Fibroblast of gingiva (primary cell): ENCODE results near the gene PIK3R2.
A peak's percentile ranks its signal among the peaks of the same experiment; 100 is the strongest.

Source experiments
- DNase-seq: peaks from one replicate; pipeline ENCODE4 v3.0.0-alpha.2; 2011; ENCODE audit warnings: low read depth

PIK3R2 gene

GRCh38 chr19:18123819-18124218, 29.1 kb upstream of the PIK3R2 start:
- no peak for DNase-seq

GRCh38 chr19:18126097-18126496, 26.9 kb upstream of the PIK3R2 start:
- DNase-seq: no peak

DNA sequence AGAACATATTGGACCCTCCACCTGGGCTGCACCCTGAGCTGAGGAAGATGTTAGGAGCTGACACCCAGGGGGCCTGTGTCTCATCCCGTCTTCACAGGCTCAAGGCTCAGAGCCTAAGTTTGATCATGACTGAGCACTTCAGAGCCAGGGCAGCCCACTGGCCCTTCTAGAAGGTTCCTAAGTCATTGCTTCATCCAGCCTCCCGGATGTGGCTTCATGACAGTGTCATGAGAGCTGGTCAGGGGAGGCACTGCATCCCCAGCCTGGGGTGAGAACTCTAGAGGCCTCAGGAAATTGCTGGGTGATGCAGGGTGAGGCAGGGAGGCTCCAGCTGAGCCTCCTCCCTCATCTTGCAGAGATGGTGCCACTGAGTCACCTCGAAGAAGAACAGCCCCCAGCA, 24.9 kb upstream of the PIK3R2 start:
- no peak for DNase-seq

GRCh38 chr19:18128805-18129204, 24.2 kb upstream of the PIK3R2 start:
- DNase-seq: no peak

GRCh38 chr19:18130523-18131242, 22.3 kb upstream of the PIK3R2 start:
- DNase-seq: no peak

DNA sequence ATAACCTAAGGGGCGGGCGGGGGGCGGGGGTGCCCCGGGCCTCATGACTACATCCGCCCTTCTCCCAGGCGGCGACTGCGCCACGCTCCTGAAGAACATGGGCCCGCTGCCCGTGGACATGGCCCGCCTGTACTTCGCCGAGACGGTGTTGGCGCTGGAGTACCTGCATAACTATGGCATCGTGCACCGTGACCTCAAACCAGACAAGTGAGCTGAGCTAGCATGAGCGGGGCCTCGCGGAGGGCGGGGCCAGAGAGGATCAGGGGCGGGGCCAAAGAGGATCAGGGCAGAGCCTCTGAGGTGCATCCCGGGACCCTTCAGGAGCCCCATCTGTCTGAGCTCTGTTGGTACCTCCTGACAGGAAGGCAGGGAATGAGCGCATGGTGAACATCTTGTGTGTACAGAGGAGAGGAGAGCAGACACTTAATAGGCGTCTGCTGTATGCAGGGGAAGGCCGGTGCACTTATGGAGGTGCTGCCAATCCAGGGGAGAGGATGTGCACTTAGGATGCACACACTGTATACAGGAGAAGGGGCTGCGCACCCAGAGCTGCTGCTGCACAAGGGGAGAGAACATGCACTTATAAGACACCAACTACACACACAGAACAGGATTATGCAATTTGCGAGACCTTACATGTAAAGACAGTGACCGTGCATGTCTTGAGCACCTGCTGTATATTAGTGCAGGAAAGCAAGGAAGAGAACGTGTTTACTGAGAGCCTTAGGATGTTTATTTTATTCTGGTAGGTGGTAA, 20.9 kb upstream of the PIK3R2 start:
- DNase-seq: no peak

GRCh38 chr19:18135712-18136584, 17.0 kb upstream of the PIK3R2 start:
- no peak for DNase-seq

GRCh38 chr19:18137242-18137641, 15.7 kb upstream of the PIK3R2 start:
- no peak for DNase-seq

GRCh38 chr19:18137657-18138339, 15.2 kb upstream of the PIK3R2 start:
- no peak for DNase-seq

GRCh38 chr19:18140473-18140872, 12.5 kb upstream of the PIK3R2 start:
- DNase-seq: no peak

DNA sequence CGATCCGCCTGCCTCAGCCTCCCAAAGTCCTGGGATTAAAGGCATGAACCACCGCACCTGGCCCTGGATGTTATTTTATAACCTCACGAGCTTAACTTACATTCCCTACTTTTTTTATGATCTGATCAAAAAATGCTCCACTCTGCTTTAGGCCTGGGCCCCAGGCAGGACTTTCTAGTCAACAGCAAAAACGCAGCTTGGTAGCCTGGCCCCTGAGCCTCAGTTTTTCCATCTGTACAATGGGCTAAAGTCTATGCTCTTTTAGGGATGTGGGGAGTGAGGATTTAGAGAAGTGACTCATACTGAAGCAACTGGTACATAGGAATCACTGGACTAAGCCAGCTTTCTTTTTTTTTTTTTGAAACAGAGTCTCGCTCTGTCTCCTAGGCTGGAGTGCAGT, 11.9 kb upstream of the PIK3R2 start:
- no peak for DNase-seq

DNA sequence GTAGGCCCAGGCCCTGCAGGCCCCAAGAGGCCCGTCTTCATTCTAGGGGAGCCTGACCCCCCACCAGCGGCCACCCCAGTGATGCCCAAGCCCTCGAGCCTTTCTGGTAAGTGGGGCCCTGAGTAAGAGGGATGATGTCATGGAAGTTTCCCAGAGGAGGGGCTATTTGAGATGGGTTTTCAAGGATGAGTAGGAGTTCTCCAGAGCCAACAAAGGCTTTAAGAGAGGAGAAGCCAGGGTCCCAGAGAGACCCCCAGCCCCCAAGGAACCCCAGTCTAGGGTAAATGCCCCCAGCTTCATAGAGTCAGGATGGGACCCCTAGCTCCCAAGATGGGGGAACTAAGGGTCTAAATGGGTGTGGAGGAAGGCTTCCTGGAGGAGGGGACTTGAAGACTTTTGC, 9.1 kb upstream of the PIK3R2 start:
- DNase-seq: no peak

DNA sequence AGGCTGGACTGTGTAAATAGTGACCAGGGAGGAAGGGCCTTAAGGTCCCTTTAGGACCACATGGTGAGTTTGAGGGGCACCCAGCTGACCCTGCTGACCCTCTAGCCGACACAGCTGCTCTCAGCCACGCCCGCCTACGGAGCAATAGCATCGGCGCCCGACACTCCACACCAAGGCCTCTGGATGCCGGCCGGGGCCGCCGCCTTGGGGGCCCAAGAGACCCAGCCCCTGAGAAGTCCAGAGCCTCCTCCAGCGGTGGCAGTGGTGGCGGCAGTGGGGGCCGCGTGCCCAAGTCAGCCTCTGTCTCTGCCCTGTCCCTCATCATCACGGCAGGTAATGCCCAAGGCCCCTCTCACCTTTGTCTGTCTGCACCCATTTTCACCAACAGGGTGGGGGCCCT, 8.6 kb upstream of the PIK3R2 start:
- no peak for DNase-seq

GRCh38 chr19:18144906-18145305, 8.1 kb upstream of the PIK3R2 start:
- DNase-seq: no peak

- DNase-seq: no peak
These were observed 7.5 kb upstream of the PIK3R2 start for GRCh38 chr19:18145391-18145999.

- no peak for DNase-seq
These were observed 5.6 kb upstream of the PIK3R2 start for GRCh38 chr19:18147396-18147795.

GRCh38 chr19:18149596-18149975, 3.4 kb upstream of the PIK3R2 start:
- DNase-seq: no peak

DNA sequence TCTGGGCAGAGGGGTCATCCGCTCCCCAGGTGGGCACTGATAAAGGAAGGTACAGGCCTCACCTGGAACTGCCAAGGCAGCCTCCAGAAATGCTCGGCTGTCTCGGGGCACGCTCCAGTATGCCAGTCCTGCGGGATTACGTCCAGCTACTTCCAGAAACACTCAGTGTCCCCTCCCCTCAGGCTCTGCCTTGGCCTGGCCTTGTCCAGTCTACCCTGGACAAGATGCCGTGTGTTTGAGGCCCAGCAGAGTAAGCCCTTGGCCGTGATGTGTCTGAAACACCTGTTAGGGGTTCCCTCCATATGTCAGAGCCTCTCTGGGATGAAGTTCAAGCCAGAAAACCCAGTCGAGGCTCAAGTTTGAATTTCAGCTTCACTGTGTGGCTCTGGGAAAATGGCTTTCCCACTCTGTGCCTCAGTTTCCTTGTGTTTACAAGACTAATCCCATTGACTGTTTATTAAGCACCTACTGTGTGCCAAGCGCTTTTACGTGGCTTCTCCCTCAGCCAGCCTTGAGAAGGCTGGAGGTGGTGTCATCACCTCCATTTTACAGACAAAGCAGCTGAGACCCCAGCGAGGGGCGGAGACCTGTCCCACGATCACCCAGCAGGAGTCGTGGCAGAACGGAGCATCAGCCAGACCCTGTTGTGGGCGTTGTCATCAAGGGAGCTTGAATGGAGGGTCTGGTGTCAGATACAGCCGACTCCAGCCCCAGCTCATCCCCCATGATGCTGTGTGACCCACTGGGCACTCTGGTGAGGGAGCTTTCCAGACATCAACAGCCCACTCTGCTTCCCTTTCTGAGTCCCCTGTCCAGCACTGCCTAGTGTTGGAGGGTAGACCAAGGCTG, 2.0 kb upstream of the PIK3R2 start:
- DNase-seq: no peak

- DNase-seq: peak; percentile 96
These were observed 534 bp upstream of the PIK3R2 start for GRCh38 chr19:18152442-18152816.

- DNase-seq: no peak
These were observed 682 bp downstream of the PIK3R2 start for GRCh38 chr19:18153556-18154134.
